Measurements from ENCODE around the gene ZDHHC1.

- TF ChIP-seq SNAI2 (CRISPR knock-in tag; IDR thresholded peaks at IDR 0.05) (no peak), ZC3H10 (CRISPR knock-in tag; IDR thresholded peaks at IDR 0.05) (no peak), ZFP3 (CRISPR knock-in tag; IDR thresholded peaks at IDR 0.05) (no peak), ARNTL (CRISPR knock-in tag; IDR thresholded peaks at IDR 0.05; ENCODE audit: borderline replicate concordance, low read depth) (no peak), CSDC2 (CRISPR knock-in tag; IDR thresholded peaks at IDR 0.05) (no peak), BACH2 (CRISPR knock-in tag; IDR thresholded peaks at IDR 0.05; ENCODE audit: borderline replicate concordance) (no peak), CREB5 (CRISPR knock-in tag; IDR thresholded peaks at IDR 0.05; ENCODE audit: low read depth) (no peak)
Measured at GRCh38 chr16:67392301-67393059, 23.8 kb downstream of the ZDHHC1 start.

Measured in SK-N-SH treated with all-trans-retinoic acid at 6 μM for 48 hours (cell line).